ENCODE results near the gene ANKK1.

The ANKK1 gene

DNA sequence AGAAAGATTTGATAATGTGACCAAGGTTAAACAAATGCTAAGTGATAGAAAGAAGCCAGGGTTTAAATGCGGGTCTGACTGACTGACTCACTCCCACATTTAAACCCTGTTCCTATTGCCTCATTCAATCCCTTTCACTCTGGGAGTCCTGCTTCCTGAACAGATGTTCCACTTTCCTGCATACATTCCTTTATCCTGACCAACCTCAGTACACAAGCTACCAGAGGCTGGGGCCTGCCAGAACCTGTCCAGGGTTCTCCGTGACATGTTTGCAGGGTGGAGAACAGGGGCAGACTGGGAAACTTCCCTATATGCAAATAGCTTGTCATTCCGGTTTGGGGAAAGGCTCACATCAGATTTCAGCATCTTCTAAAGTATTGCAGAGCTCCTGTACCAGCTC is 3.0 kb upstream of the ANKK1 start:
- peak; percentile 28 for DNase-seq
- no peak overlapping the region for H2AK5ac ChIP-seq (ENCODE audit: low read length)
- no peak overlapping the region for H2BK15ac ChIP-seq (replicated peaks; ENCODE audit: low read depth)
- WGBS (ENCODE audit: extremely low coverage, insufficient coverage, low lambda C conversion rate) = no CpG with 5 or more reads among the region's 3 CpGs
- H3K79me1 ChIP-seq (ENCODE audit: low read length) = no peaks in the 10 kb centered on the region
- no peak overlapping the region for H3K18ac ChIP-seq (ENCODE audit: low read length)
- H3K9ac ChIP-seq (ENCODE audit: low read length) = no peak overlapping the region
- H3K23ac ChIP-seq (ENCODE audit: low read length) = no peak overlapping the region
- no peak overlapping the region for H2BK5ac ChIP-seq (ENCODE audit: low read length)
- H3K79me2 ChIP-seq (ENCODE audit: control insufficient read depth, insufficient read depth, low read length) = no peaks in the 10 kb centered on the region
- peaks cover 12% of the 10 kb centered on the region for H3K4me1 ChIP-seq (ENCODE audit: control insufficient read depth, low read depth, low read length)
- no peaks in the 10 kb centered on the region for H3K36me3 ChIP-seq (ENCODE audit: control insufficient read depth, insufficient read depth, low read length)
- no peak overlapping the region for H4K8ac ChIP-seq (ENCODE audit: low read depth, low read length)
- no peak overlapping the region for H3K4me3 ChIP-seq (ENCODE audit: low read length)
- H2BK120ac ChIP-seq (ENCODE audit: low read depth, low read length) = no peak overlapping the region
- no peak overlapping the region for H4K5ac ChIP-seq (ENCODE audit: low read length)
- H3K4ac ChIP-seq (ENCODE audit: low read depth, low read length) = no peak overlapping the region
- no peak overlapping the region for H3K4me2 ChIP-seq (ENCODE audit: low read length)
- H3K56ac ChIP-seq (ENCODE audit: low read length) = no peak overlapping the region
- H3K27ac ChIP-seq (ENCODE audit: low read depth, low read length) = no peak overlapping the region
- no peaks in the 10 kb centered on the region for H3K27me3 ChIP-seq (ENCODE audit: insufficient read depth, low read length, poor library complexity)

DNA sequence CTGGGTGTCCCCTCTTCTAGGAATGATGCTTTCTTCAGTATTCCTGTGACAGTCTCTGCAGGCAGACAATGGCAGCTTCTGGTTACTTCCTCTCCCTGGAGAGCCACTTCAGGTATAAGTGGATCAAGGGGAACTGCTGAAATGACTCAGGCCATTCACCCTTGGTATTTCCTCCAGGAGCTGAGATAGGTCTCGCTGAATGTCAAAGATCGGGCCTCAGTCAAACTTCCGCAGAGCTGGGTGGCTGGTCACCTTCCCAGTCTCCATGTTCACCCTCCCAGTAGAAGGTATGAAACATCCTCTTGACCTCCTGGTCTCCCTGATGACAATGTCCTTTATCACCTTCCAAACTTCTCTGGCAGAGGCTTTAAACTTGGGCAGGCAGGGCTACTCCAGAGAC is 1.8 kb upstream of the ANKK1 start:
- no peak for DNase-seq
- H3K18ac ChIP-seq (ENCODE audit: low read length) = no peak overlapping the region
- no peak overlapping the region for H4K5ac ChIP-seq (ENCODE audit: low read length)
- H2BK5ac ChIP-seq (ENCODE audit: low read length) = no peak overlapping the region
- no peak overlapping the region for H3K4ac ChIP-seq (ENCODE audit: low read depth, low read length)
- WGBS (ENCODE audit: extremely low coverage, insufficient coverage, low lambda C conversion rate) = no CpG with 5 or more reads among the region's 3 CpGs
- H3K23ac ChIP-seq (ENCODE audit: low read length) = no peak overlapping the region
- no peak overlapping the region for H3K4me3 ChIP-seq (ENCODE audit: low read length)
- no peaks in the 10 kb centered on the region for H3K27me3 ChIP-seq (ENCODE audit: insufficient read depth, low read length, poor library complexity)
- no peak overlapping the region for H3K56ac ChIP-seq (ENCODE audit: low read length)
- peaks cover 17% of the 10 kb centered on the region for H3K4me1 ChIP-seq (ENCODE audit: control insufficient read depth, low read depth, low read length)
- no peaks in the 10 kb centered on the region for H3K79me2 ChIP-seq (ENCODE audit: control insufficient read depth, insufficient read depth, low read length)
- no peak overlapping the region for H3K4me2 ChIP-seq (ENCODE audit: low read length)
- no peak overlapping the region for H3K27ac ChIP-seq (ENCODE audit: low read depth, low read length)
- H3K79me1 ChIP-seq (ENCODE audit: low read length) = no peaks in the 10 kb centered on the region
- H3K36me3 ChIP-seq (ENCODE audit: control insufficient read depth, insufficient read depth, low read length) = no peaks in the 10 kb centered on the region
- H2BK15ac ChIP-seq (replicated peaks; ENCODE audit: low read depth) = no peak overlapping the region
- H2BK120ac ChIP-seq (ENCODE audit: low read depth, low read length) = no peak overlapping the region
- H2AK5ac ChIP-seq (ENCODE audit: low read length) = no peak overlapping the region
- no peak overlapping the region for H4K8ac ChIP-seq (ENCODE audit: low read depth, low read length)
- H3K9ac ChIP-seq (ENCODE audit: low read length) = no peak overlapping the region

DNA sequence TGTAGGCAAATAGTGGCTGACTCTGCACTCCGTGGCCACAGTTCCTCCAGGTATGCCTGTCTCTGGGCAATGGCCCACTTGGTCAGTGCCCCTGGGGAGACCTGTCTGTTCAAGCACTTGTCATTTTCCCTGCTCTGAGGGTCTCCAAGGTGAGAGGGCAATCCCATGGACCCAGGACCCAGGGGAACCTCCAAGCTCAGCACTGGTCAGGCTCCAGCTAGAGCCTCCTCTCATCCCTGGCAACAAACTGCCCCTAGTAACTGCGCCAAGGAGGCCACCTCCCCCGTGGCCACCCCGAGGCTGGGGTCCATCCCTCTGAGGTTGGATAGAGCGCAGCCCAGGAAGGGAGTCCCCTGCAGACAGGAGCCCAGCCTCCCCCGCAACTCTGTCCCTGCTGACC is 713 bp upstream of the ANKK1 start:
- Histone ChIP-seq H2AK5ac (ENCODE audit: low read length) (no peak overlapping the region), H3K23ac (ENCODE audit: low read length) (no peak overlapping the region), H2BK120ac (ENCODE audit: low read depth, low read length) (no peak overlapping the region), H4K5ac (ENCODE audit: low read length) (no peak overlapping the region), H3K4ac (ENCODE audit: low read depth, low read length) (no peak overlapping the region), H4K8ac (ENCODE audit: low read depth, low read length) (no peak overlapping the region), H3K36me3 (ENCODE audit: control insufficient read depth, insufficient read depth, low read length) (no peaks in the 10 kb centered on the region), H3K56ac (ENCODE audit: low read length) (peak overlapping the region; percentile 37), H3K4me1 (ENCODE audit: control insufficient read depth, low read depth, low read length) (peaks cover 17% of the 10 kb centered on the region), H3K4me3 (ENCODE audit: low read length) (no peak overlapping the region), H2BK15ac (replicated peaks; ENCODE audit: low read depth) (no peak overlapping the region), H3K18ac (ENCODE audit: low read length) (no peak overlapping the region), H3K79me2 (ENCODE audit: control insufficient read depth, insufficient read depth, low read length) (no peaks in the 10 kb centered on the region), H3K27me3 (ENCODE audit: insufficient read depth, low read length, poor library complexity) (no peaks in the 10 kb centered on the region), H3K4me2 (ENCODE audit: low read length) (no peak overlapping the region), H3K79me1 (ENCODE audit: low read length) (no peaks in the 10 kb centered on the region), H2BK5ac (ENCODE audit: low read length) (no peak overlapping the region), H3K27ac (ENCODE audit: low read depth, low read length) (no peak overlapping the region), H3K9ac (ENCODE audit: low read length) (no peak overlapping the region)
- DNase-seq = no peak
- WGBS (ENCODE audit: extremely low coverage, insufficient coverage, low lambda C conversion rate) = no CpG with 5 or more reads among the region's 6 CpGs

DNA sequence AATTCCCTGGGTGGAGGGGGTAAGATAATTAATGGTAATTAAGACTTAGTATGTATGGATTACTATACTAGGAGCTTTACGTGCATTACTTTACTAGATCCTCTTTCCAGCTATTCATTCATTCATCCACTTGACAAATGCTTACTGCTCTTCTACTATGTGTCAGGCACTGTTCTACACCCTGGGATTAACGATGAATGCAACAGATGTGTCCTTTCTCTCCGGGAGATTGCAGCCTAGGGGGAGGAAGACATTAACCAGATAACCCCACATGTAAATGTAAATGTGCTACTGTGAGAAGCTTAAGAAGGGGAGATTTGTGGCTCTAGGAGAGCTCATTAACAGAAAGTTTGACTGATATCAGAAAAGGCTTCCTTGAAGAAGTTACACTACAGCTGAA is 1.7 kb downstream of the ANKK1 start:
- Histone ChIP-seq H3K79me2 (ENCODE audit: control insufficient read depth, insufficient read depth, low read length) (no peaks in the 10 kb centered on the region), H3K4me3 (ENCODE audit: low read length) (no peak overlapping the region), H3K18ac (ENCODE audit: low read length) (no peak overlapping the region), H2BK120ac (ENCODE audit: low read depth, low read length) (no peak overlapping the region), H3K56ac (ENCODE audit: low read length) (no peak overlapping the region), H3K9ac (ENCODE audit: low read length) (no peak overlapping the region), H3K79me1 (ENCODE audit: low read length) (no peaks in the 10 kb centered on the region), H3K4ac (ENCODE audit: low read depth, low read length) (no peak overlapping the region), H3K23ac (ENCODE audit: low read length) (no peak overlapping the region), H2BK5ac (ENCODE audit: low read length) (no peak overlapping the region), H4K5ac (ENCODE audit: low read length) (no peak overlapping the region), H3K4me1 (ENCODE audit: control insufficient read depth, low read depth, low read length) (peaks cover 17% of the 10 kb centered on the region), H4K8ac (ENCODE audit: low read depth, low read length) (no peak overlapping the region), H2AK5ac (ENCODE audit: low read length) (no peak overlapping the region), H3K36me3 (ENCODE audit: control insufficient read depth, insufficient read depth, low read length) (no peaks in the 10 kb centered on the region), H3K27ac (ENCODE audit: low read depth, low read length) (no peak overlapping the region), H2BK15ac (replicated peaks; ENCODE audit: low read depth) (no peak overlapping the region), H3K27me3 (ENCODE audit: insufficient read depth, low read length, poor library complexity) (no peaks in the 10 kb centered on the region), H3K4me2 (ENCODE audit: low read length) (no peak overlapping the region)
- peak; percentile 89 for DNase-seq
- WGBS (ENCODE audit: extremely low coverage, insufficient coverage, low lambda C conversion rate) = no CpG with 5 or more reads among the region's 3 CpGs

DNA sequence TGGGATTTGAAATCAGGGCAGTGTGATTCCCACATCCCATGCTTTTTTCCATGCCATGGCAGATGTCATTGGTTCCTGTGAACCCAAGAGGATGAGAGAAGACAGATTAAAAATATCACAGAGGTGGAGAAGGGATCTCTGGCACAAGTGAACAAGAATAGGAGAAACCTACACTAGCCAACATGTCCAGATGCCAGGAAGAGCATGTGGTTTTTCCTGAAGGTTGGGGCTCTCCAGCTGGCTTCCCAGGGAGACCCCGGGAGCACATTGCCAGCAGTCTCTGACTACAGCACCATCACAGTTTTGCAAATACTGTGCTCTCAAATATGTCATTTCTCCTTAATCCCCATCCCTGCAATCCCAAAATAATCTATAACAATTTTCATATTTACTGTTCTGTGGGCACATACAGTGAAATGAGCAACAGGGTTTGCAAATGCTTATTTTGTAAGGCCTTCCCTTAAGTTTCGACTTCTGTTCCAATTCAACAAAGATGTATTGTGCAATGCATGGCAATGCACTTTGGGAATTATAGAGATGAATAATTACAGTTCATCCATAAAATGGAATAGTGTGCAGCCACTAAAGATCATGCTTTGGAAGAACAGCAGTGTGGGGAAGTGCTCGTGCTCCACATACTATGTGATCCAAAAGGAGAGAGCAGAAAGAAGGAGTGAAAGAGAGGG is 4.8 kb downstream of the ANKK1 start:
- H3K18ac ChIP-seq (ENCODE audit: low read length) = no peak overlapping the region
- H3K4me2 ChIP-seq (ENCODE audit: low read length) = no peak overlapping the region
- no peaks in the 10 kb centered on the region for H3K79me1 ChIP-seq (ENCODE audit: low read length)
- H3K36me3 ChIP-seq (ENCODE audit: control insufficient read depth, insufficient read depth, low read length) = no peaks in the 10 kb centered on the region
- no peak overlapping the region for H3K9ac ChIP-seq (ENCODE audit: low read length)
- H4K8ac ChIP-seq (ENCODE audit: low read depth, low read length) = no peak overlapping the region
- no peak overlapping the region for H2AK5ac ChIP-seq (ENCODE audit: low read length)
- no peak overlapping the region for H2BK5ac ChIP-seq (ENCODE audit: low read length)
- H3K4me1 ChIP-seq (ENCODE audit: control insufficient read depth, low read depth, low read length) = peaks cover 13% of the 10 kb centered on the region
- H2BK120ac ChIP-seq (ENCODE audit: low read depth, low read length) = no peak overlapping the region
- no peak overlapping the region for H3K56ac ChIP-seq (ENCODE audit: low read length)
- no peak overlapping the region for H3K27ac ChIP-seq (ENCODE audit: low read depth, low read length)
- no CpG with 5 or more reads among the region's 3 CpGs for WGBS (ENCODE audit: extremely low coverage, insufficient coverage, low lambda C conversion rate)
- H3K4ac ChIP-seq (ENCODE audit: low read depth, low read length) = no peak overlapping the region
- H3K23ac ChIP-seq (ENCODE audit: low read length) = no peak overlapping the region
- H3K4me3 ChIP-seq (ENCODE audit: low read length) = no peak overlapping the region
- H3K27me3 ChIP-seq (ENCODE audit: insufficient read depth, low read length, poor library complexity) = no peaks in the 10 kb centered on the region
- no peak overlapping the region for H4K5ac ChIP-seq (ENCODE audit: low read length)
- no peak for DNase-seq
- no peak overlapping the region for H2BK15ac ChIP-seq (replicated peaks; ENCODE audit: low read depth)
- no peaks in the 10 kb centered on the region for H3K79me2 ChIP-seq (ENCODE audit: control insufficient read depth, insufficient read depth, low read length)

DNA sequence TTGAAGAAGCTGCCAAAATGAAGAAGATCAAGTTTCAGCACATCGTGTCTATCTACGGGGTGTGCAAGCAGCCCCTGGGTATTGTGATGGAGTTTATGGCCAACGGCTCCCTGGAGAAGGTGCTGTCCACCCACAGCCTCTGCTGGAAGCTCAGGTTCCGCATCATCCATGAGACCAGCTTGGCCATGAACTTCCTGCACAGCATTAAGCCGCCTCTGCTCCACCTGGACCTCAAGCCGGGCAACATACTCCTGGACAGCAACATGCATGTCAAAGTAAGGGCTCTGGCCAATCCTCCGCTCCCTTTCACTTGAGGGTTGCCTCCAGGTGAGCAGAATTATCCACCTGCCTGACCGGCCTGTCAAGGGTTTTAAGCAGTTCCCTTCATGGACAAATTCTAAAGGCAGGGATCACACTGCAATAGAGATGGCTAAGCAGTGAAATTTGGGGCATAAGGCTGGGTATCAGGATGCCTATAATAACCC is 6.0 kb downstream of the ANKK1 start:
- Histone ChIP-seq H3K27ac (ENCODE audit: low read depth, low read length) (no peak overlapping the region), H3K79me1 (ENCODE audit: low read length) (no peaks in the 10 kb centered on the region), H3K4me2 (ENCODE audit: low read length) (no peak overlapping the region), H3K18ac (ENCODE audit: low read length) (no peak overlapping the region), H4K8ac (ENCODE audit: low read depth, low read length) (no peak overlapping the region), H2AK5ac (ENCODE audit: low read length) (no peak overlapping the region), H3K9ac (ENCODE audit: low read length) (no peak overlapping the region), H4K5ac (ENCODE audit: low read length) (no peak overlapping the region), H3K4me3 (ENCODE audit: low read length) (no peak overlapping the region), H3K79me2 (ENCODE audit: control insufficient read depth, insufficient read depth, low read length) (no peaks in the 10 kb centered on the region), H2BK120ac (ENCODE audit: low read depth, low read length) (no peak overlapping the region), H3K36me3 (ENCODE audit: control insufficient read depth, insufficient read depth, low read length) (no peaks in the 10 kb centered on the region), H3K27me3 (ENCODE audit: insufficient read depth, low read length, poor library complexity) (no peaks in the 10 kb centered on the region), H3K23ac (ENCODE audit: low read length) (no peak overlapping the region), H3K4me1 (ENCODE audit: control insufficient read depth, low read depth, low read length) (peaks cover 8% of the 10 kb centered on the region), H2BK15ac (replicated peaks; ENCODE audit: low read depth) (no peak overlapping the region), H3K56ac (ENCODE audit: low read length) (no peak overlapping the region), H3K4ac (ENCODE audit: low read depth, low read length) (no peak overlapping the region), H2BK5ac (ENCODE audit: low read length) (no peak overlapping the region)
- no peak for DNase-seq
- WGBS (ENCODE audit: extremely low coverage, insufficient coverage, low lambda C conversion rate) = no CpG with 5 or more reads among the region's 8 CpGs

Measured in mesendoderm (in vitro differentiated cells).